Panc1 (cell line): ENCODE data around the gene ITGAL.

ENCODE experiments used
- REST ChIP-seq, 2 experiments: IDR thresholded peaks; 2 replicates each; pipeline ENCODE4 v1.6.1; 2011 to 2012; ENCODE audit warnings: low read depth in 2 of 2, control low read depth in 1 of 2, low read length in 1 of 2, mild to moderate bottlenecking in 1 of 2, moderate library complexity in 1 of 2; ENCODE audit not compliant: insufficient read depth in 1 of 2
- TF ChIP-seq, protein P1 (sequence below): fragments of 450-650 bp; IDR thresholded peaks from 2 replicates; pipeline ENCODE4 v1.5.1; 2017; ENCODE audit warnings: mild to moderate bottlenecking

- TF ChIP-seq REST (IDR thresholded peaks at IDR 0.05; ENCODE audit: insufficient read depth in 1 of 2, low read depth in 2 of 2, low read length in 1 of 2): no peak
- TF ChIP-seq, protein P1, sequence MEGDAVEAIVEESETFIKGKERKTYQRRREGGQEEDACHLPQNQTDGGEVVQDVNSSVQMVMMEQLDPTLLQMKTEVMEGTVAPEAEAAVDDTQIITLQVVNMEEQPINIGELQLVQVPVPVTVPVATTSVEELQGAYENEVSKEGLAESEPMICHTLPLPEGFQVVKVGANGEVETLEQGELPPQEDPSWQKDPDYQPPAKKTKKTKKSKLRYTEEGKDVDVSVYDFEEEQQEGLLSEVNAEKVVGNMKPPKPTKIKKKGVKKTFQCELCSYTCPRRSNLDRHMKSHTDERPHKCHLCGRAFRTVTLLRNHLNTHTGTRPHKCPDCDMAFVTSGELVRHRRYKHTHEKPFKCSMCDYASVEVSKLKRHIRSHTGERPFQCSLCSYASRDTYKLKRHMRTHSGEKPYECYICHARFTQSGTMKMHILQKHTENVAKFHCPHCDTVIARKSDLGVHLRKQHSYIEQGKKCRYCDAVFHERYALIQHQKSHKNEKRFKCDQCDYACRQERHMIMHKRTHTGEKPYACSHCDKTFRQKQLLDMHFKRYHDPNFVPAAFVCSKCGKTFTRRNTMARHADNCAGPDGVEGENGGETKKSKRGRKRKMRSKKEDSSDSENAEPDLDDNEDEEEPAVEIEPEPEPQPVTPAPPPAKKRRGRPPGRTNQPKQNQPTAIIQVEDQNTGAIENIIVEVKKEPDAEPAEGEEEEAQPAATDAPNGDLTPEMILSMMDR: no peak; the same call in 1 of the 2 replicates
Measured at GRCh38 chr16:30430428-30430970, 42.0 kb upstream of the ITGAL start.
